K562 (cell line): ENCODE results near the gene BAZ2A.

Experiments
- CHD1 ChIP-seq: fragments of 200-600 bp; sonication (generic); IDR thresholded peaks from one replicate; pipeline ENCODE4 v1.6.1; 2012; ENCODE audit warnings: mild to moderate bottlenecking, moderate library complexity, low read length, inconsistent platforms
- ELK1 ChIP-seq: sonication (generic); formaldehyde crosslinking; IDR thresholded peaks from 2 replicates; pipeline ENCODE4 v1.8.1; 2022; ENCODE audit warnings: missing genetic modification reagents
- TBP ChIP-seq: optimal IDR thresholded peaks from 2 replicates; pipeline ENCODE3; 2011; ENCODE audit warnings: low read depth, low read length, improper control_type of control experiment
- TF ChIP-seq, protein P1 (sequence below): sonication (generic); formaldehyde crosslinking; IDR thresholded peaks from 2 replicates; pipeline ENCODE4 v1.9.0; 2022; ENCODE audit warnings: mild to moderate bottlenecking, missing genetic modification reagents

DNA sequence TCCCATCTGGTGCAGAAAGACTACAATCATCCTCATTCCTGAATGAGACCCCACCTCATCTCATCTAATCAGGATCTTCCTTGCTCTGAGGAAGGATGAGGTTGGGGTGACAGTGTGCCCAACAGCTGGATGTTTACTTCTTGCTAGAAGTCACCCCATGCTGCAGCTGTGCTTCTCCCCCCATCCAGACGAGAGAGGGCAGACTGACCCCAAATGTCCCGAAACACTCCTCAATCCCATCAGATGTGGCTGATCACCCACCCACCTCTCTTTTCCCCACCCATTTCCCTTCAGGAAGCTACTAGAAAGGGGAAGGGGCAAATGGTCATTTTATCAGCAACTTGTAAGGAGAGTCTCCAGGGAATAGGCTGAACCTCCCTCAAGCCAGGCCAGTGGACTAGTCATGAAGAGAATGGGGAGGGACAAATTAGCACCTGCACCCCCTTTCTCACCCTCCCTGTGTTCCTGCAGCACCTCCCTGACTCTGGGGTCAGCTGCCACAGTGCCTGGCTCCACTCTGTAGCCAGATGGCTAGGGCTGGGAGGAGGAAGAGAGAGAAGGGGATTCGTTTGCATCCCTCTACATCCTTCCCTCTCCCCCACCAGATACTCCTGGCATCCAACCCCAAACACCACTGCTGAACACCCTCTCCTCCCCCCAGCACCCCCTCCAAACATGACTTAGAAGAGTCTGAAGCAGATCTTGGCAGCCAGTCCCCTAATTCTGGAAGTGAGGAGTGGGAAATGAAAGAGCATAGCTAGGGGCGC lies 2.8 kb upstream of the BAZ2A start:
- TF ChIP-seq TBP (no peak), CHD1 (no peak), ELK1 (CRISPR knock-in tag) (no peak)
- TF ChIP-seq, protein P1, sequence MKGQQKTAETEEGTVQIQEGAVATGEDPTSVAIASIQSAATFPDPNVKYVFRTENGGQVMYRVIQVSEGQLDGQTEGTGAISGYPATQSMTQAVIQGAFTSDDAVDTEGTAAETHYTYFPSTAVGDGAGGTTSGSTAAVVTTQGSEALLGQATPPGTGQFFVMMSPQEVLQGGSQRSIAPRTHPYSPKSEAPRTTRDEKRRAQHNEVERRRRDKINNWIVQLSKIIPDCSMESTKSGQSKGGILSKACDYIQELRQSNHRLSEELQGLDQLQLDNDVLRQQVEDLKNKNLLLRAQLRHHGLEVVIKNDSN (CRISPR knock-in tag), result no peak
